Muscle layer of colon (tissue), 2 donors: Measurements from ENCODE around the gene HSPBAP1.
"Not testable (repeated sequence)": the region's sequence is repeated elsewhere in the genome, so short reads cannot be mapped to it uniquely, and the experiment has no call there.

Source experiments
- H3K27ac ChIP-seq: one replicate; pipeline ENCODE4 v1.7.0; 2013; ENCODE audit warnings: low read depth, mild to moderate bottlenecking, low read length, moderate library complexity
- H3K27me3 ChIP-seq, 2 donors: one replicate each; pipeline ENCODE4 v1.7.0; 2013; ENCODE audit warnings: low read length in 2 of 2, mild to moderate bottlenecking in 2 of 2; ENCODE audit not compliant: insufficient read depth in 2 of 2, control insufficient read depth in 1 of 2
- H3K36me3 ChIP-seq: one replicate; pipeline ENCODE4 v1.7.0; 2013; ENCODE audit warnings: mild to moderate bottlenecking, low read length; ENCODE audit not compliant: insufficient read depth
- H3K4me1 ChIP-seq: one replicate; pipeline ENCODE4 v1.7.0; 2013; ENCODE audit warnings: mild to moderate bottlenecking, low read length; ENCODE audit not compliant: insufficient read depth
- H3K4me3 ChIP-seq, 2 donors: one replicate each; pipeline ENCODE4 v1.7.0; 2013; ENCODE audit warnings: low read length in 2 of 2, low read depth in 1 of 2, mild to moderate bottlenecking in 1 of 2, moderate library complexity in 1 of 2
- H3K9ac ChIP-seq: one replicate; pipeline ENCODE4 v1.7.0; 2013; ENCODE audit warnings: low read length
- H3K9me3 ChIP-seq: one replicate; pipeline ENCODE4 v1.7.0; 2013; ENCODE audit warnings: mild to moderate bottlenecking, low read length
- donor health status: abdominal sarcoma.
- donor health status: Adenocarcinoma of cecum.

Gene HSPBAP1

DNA sequence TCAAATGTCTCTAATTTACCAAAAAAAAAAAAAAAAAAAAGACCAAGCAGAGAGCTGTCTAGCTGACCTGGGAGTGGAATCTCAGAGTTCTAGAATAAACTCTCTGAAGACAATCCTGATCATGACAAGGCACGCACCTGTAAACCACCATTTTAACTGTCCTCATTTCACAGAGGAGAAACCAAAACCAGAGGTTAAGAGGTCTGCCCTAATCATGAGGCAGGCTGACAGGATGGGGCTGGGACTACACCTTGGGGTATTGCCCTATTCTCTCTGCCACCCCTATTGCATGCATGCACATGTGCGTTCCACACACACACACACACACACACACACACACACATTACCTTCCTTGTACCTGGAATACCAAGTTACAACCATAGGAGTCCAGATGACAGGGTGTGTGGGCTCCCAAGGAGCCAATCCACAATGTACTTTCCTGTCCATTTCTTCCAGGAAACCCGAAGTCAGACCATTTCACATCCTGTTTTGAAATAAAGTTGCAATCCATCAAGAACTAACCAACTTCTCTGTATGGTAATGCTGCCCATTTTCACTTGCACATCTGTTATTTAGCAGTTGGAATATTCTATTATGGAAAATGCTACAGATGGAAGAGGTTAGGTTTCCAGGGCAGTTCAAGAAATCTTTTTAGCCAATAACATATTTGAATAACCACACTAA is 34.6 kb downstream of the HSPBAP1 start:
- Histone ChIP-seq H3K27me3 (no peaks in the 10 kb centered on the region), H3K27ac (no peak overlapping the region), H3K9ac (no peak overlapping the region), H3K9me3 (no peaks in the 10 kb centered on the region), H3K4me1 (no peaks in the 10 kb centered on the region), H3K36me3 (peaks cover 10% of the 10 kb centered on the region), H3K4me3 (no peak overlapping the region)

DNA sequence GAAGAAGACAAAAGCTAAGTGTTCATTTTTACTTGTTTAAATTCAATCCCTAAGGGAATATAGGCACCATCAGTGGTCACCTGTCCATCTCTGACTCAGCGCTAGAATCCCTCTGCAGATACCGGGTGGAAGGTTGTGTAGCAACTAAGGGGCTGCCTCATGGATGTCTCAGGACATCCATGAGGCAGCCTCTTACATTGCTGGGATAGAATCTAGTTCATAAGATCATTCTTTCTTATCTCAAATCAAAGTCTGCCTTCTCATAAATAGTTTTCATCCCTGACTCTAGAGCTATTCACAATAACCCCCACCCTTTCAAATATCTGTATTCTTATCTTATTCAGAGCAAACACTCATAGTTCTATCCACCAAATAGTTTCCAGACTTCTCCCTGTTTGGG is 38.1 kb downstream of the HSPBAP1 start:
- Histone ChIP-seq H3K27me3 (no peaks in the 10 kb centered on the region), H3K4me3 (no peak overlapping the region), H3K9me3 (no peaks in the 10 kb centered on the region), H3K9ac (no peak overlapping the region), H3K4me1 (no peaks in the 10 kb centered on the region), H3K36me3 (peaks cover 20% of the 10 kb centered on the region), H3K27ac (no peak overlapping the region)

DNA sequence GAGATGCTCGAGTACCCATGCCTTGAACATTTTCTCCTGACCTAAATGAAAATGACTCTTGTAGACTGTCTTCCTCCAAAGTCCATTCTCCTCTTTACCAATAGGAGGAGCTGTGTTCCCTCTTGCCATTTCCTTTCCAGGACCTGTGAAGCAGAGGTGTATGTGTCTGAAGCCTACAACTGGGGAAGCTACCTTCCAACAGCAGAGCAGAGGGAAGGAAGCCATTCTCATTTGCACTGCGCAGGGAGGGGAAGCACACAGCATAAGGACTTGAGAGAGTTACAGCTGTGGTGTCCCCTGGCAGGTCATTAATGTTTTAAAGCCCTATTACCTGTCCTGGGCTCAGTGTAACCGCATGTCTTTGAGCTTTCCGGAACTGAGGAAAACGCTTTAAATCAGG is 38.7 kb downstream of the HSPBAP1 start:
- H3K36me3 ChIP-seq = peaks cover 20% of the 10 kb centered on the region
- H3K4me1 ChIP-seq = no peaks in the 10 kb centered on the region
- H3K4me3 ChIP-seq = no peak overlapping the region
- no peaks in the 10 kb centered on the region for H3K27me3 ChIP-seq
- no peak overlapping the region for H3K27ac ChIP-seq
- H3K9me3 ChIP-seq = no peaks in the 10 kb centered on the region
- H3K9ac ChIP-seq = no peak overlapping the region

- H3K4me3 ChIP-seq = no peak overlapping the region
- H3K27ac ChIP-seq = no peak overlapping the region
- H3K9me3 ChIP-seq = no peaks in the 10 kb centered on the region
- H3K4me1 ChIP-seq = no peaks in the 10 kb centered on the region
- H3K36me3 ChIP-seq = peaks cover 10% of the 10 kb centered on the region
- no peak overlapping the region for H3K9ac ChIP-seq
- H3K27me3 ChIP-seq = no peaks in the 10 kb centered on the region
Observed at GRCh38 chr3:122748347-122748746, 45.3 kb downstream of the HSPBAP1 start.

DNA sequence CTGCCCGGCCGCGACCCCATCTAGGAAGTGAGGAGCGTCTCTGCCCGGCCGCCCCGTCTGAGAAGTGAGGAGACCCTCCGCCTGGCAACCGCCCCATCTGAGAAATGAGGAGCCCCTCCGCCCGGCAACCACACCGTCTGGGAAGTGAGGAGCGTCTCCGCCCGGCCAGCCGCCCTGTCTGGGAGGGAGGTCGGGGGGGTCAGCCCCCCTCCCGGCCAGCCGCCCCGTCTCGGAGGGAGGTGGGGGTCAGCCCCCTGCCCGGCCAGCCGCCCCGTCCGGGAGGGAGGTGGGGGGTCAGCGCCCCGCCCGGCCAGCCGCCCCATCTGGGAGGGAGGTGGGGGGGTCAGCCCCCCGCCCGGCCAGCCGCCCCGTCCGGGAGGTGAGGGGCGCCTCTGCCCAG is 46.3 kb downstream of the HSPBAP1 start:
- H3K36me3 ChIP-seq, H3K9ac ChIP-seq, H3K27me3 ChIP-seq, H3K4me3 ChIP-seq, H3K27ac ChIP-seq, H3K9me3 ChIP-seq, H3K4me1 ChIP-seq: not testable (repeated sequence)

- Histone ChIP-seq H3K27ac (no peak overlapping the region), H3K9me3 (no peaks in the 10 kb centered on the region), H3K9ac (no peak overlapping the region), H3K27me3 (no peaks in the 10 kb centered on the region), H3K4me3 (no peak overlapping the region), H3K36me3 (peaks cover 4% of the 10 kb centered on the region), H3K4me1 (no peaks in the 10 kb centered on the region)
Observed at GRCh38 chr3:122745369-122746021, 48.1 kb downstream of the HSPBAP1 start.

DNA sequence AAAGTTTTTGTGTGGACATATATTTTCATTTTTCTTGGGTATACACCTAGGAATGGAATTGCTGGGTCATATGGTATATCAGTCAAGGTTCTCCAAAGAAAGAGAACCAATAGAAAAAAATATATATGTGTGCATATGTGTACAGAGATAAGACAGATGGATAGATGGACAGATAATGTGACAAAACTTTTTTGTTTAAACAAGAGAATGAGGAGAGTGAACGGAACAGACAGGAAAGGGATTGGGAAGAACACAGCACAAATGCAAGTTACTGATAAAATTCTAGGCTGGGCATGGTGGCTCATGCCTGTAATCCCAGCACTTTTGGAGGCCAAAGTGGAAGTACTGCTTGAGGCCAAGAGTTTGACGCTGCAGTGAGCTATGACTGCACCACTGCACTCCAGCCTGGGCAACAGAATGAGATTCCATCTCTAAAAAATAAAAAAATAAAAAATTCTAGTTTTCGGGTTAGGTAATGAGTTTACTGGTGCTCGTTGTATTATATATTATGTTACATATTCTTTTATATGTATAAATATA is 50.0 kb downstream of the HSPBAP1 start:
- Histone ChIP-seq H3K27ac (no peak overlapping the region), H3K27me3 (no peaks in the 10 kb centered on the region), H3K4me1 (no peaks in the 10 kb centered on the region), H3K36me3 (peaks cover 6% of the 10 kb centered on the region), H3K9me3 (no peaks in the 10 kb centered on the region), H3K4me3 (no peak overlapping the region), H3K9ac (no peak overlapping the region)

DNA sequence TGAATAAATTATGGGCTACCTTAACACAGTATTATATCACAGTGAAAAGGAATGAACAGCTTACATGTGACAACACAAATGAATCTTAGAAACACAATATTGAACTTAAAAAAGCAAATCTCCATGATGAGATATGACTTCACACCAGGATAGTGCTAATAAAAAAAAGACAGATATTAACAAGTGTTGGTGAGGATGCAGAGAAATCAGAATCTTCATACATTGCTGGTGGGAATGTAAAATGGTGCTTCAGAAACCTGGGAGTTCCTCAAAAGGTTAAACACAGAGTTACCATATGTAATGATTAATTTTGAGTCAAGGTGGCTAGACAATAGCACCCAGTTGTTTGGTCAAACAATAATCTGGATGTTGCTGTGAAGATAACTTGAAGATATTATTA is 51.4 kb downstream of the HSPBAP1 start:
- no peak overlapping the region for H3K4me3 ChIP-seq
- peaks cover 6% of the 10 kb centered on the region for H3K36me3 ChIP-seq
- no peaks in the 10 kb centered on the region for H3K27me3 ChIP-seq
- H3K9me3 ChIP-seq = no peaks in the 10 kb centered on the region
- H3K9ac ChIP-seq = no peak overlapping the region
- no peak overlapping the region for H3K27ac ChIP-seq
- no peaks in the 10 kb centered on the region for H3K4me1 ChIP-seq

GRCh38 chr3:122739172-122739571 is 54.5 kb downstream of the HSPBAP1 start:
- Histone ChIP-seq H3K9me3 (no peaks in the 10 kb centered on the region), H3K27me3 (no peaks in the 10 kb centered on the region), H3K36me3 (peaks cover 6% of the 10 kb centered on the region), H3K9ac (no peak overlapping the region), H3K27ac (no peak overlapping the region), H3K4me1 (no peaks in the 10 kb centered on the region), H3K4me3 (no peak overlapping the region)

DNA sequence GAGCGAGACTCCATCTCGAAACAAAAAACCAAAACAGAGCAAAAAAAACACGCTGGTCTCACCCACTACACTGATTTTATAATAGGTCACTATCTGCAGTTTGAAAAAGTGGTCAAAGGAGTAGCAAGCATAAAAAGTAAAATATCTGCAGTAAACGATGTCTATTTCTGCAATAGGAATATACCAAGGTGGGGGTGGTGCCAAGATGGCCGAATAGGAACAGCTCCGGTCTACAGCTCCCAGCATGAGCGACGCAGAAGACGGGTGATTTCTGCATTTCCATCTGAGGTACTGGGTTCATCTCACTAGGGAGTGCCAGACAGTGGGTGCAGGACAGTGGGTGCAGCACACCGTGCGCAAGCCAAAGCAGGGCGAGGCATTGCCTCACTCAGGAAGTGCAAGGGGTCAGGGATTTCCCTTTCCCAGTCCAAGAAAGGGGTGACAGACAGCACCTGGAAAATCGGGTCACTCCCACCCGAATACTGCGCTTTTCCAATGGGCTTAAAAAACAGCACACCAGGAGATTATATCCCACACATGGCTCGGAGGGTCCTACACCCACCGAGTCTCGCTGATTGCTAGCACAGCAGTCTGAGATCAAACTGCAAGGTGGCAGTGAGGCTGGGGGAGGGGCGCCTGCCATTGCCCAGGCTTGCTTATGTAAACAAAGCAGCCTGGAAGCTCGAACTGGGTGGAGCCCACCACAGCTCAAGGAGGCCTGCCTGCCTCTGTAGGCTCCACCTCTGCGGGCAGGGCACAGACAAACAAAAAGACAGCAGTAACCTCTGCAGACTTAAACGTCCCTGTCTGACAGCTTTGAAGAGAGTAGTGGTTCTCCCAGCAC is 60.7 kb downstream of the HSPBAP1 start:
- H3K9me3 ChIP-seq, H3K27ac ChIP-seq, H3K27me3 ChIP-seq, H3K9ac ChIP-seq, H3K36me3 ChIP-seq, H3K4me3 ChIP-seq, H3K4me1 ChIP-seq: not testable (repeated sequence)

DNA sequence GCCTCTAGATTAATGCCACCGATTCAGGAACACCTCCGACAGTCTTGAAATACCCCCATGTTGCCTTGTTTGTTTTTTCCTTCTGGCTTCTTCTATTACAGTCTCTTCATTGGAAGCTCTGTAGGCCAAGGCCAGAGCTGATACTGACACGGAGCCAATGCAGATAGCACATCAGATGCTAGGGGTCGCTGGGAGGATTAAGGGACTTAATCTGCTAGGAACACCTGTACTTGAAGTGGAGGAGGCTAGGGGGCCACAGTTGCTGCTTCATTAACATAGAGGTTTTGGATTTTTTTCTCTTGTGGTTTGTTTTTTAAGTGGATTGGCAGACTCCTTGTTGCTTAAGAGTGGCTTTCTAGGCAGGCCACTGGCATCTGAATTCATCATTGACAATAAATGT is 63.4 kb downstream of the HSPBAP1 start:
- no peaks in the 10 kb centered on the region for H3K27me3 ChIP-seq
- H3K4me1 ChIP-seq = no peaks in the 10 kb centered on the region
- H3K9me3 ChIP-seq = no peaks in the 10 kb centered on the region
- H3K9ac ChIP-seq = no peak overlapping the region
- H3K4me3 ChIP-seq = no peak overlapping the region
- no peak overlapping the region for H3K27ac ChIP-seq
- no peaks in the 10 kb centered on the region for H3K36me3 ChIP-seq
